Hepatocyte (in vitro differentiated cells): ENCODE data around the gene PIK3C2B. TPM values are rescaled to one million over a fixed set of nuclear protein-coding genes. Genes with fewer than 3 reads are reported as not detected.
A peak's percentile ranks its signal among the peaks of the same experiment; 100 is the strongest.
"Not testable (repeated sequence)": the region's sequence is repeated elsewhere in the genome, so short reads cannot be mapped to it uniquely, and the experiment has no call there.

Experiments
- DNase-seq: peaks from one replicate; pipeline ENCODE4 v3.0.0-alpha.2; 2016; ENCODE audit warnings: low spot score
- H2AFZ ChIP-seq: fragments of 200-600 bp; sonication (generic); 2 replicates; pipeline ENCODE4 v1.6.0; 2016; ENCODE audit warnings: antibody characterized with exemption, mild to moderate bottlenecking
- H3K27ac ChIP-seq: fragments of 200-600 bp; sonication (generic); 2 replicates; pipeline ENCODE4 v1.5.1; 2016; ENCODE audit warnings: mild to moderate bottlenecking
- H3K27me3 ChIP-seq: fragments of 200-600 bp; sonication (generic); 2 replicates; pipeline ENCODE4 v1.6.1; 2016
- H3K36me3 ChIP-seq: fragments of 200-600 bp; sonication (generic); replicated peaks from 2 replicates; pipeline ENCODE4 v1.5.1; 2016; ENCODE audit warnings: low read depth; ENCODE audit not compliant: insufficient read depth
- H3K4me1 ChIP-seq: fragments of 200-600 bp; sonication (generic); 2 replicates; pipeline ENCODE4 v1.5.1; 2016; ENCODE audit warnings: mild to moderate bottlenecking, moderate library complexity; ENCODE audit not compliant: insufficient read depth
- H3K4me2 ChIP-seq: fragments of 200-600 bp; sonication (generic); 2 replicates; pipeline ENCODE4 v1.6.0; 2016
- H3K4me3 ChIP-seq: fragments of 200-600 bp; sonication (generic); 2 replicates; pipeline ENCODE4 v1.5.1; 2016; ENCODE audit warnings: mild to moderate bottlenecking
- H3K79me2 ChIP-seq: fragments of 200-600 bp; sonication (generic); 2 replicates; pipeline ENCODE4 v1.6.0; 2017; ENCODE audit warnings: mild to moderate bottlenecking
- H3K9me2 ChIP-seq: fragments of 200-600 bp; sonication (generic); replicated peaks from 2 replicates; pipeline ENCODE4 v1.6.0; 2017; ENCODE audit warnings: mild to moderate bottlenecking; ENCODE audit not compliant: insufficient read depth
- H3K9me3 ChIP-seq: fragments of 200-600 bp; sonication (generic); 2 replicates; pipeline ENCODE4 v1.5.1; 2016; ENCODE audit warnings: low read depth, mild to moderate bottlenecking
- H4K20me1 ChIP-seq: fragments of 200-600 bp; sonication (generic); 2 replicates; pipeline ENCODE4 v1.6.0; 2016; ENCODE audit warnings: mild to moderate bottlenecking; ENCODE audit not compliant: insufficient read depth, poor library complexity, severe bottlenecking
- CTCF ChIP-seq: fragments of 200-600 bp; sonication (generic); IDR thresholded peaks from 2 replicates; pipeline ENCODE4 v1.5.1; 2016; ENCODE audit warnings: antibody characterized with exemption, mild to moderate bottlenecking; ENCODE audit not compliant: poor library complexity
- EZH2 ChIP-seq: fragments of 200-600 bp; sonication (generic); IDR thresholded peaks from 2 replicates; pipeline ENCODE4 v1.6.1; 2016; ENCODE audit warnings: antibody characterized with exemption, mild to moderate bottlenecking, borderline replicate concordance
- EZH2phosphoT487 ChIP-seq: fragments of 200-600 bp; sonication (generic); IDR thresholded peaks from one replicate; pipeline ENCODE4 v1.6.1; 2018; ENCODE audit warnings: antibody characterized with exemption, mild to moderate bottlenecking, low read depth, moderate library complexity; ENCODE audit not compliant: unreplicated experiment, severe bottlenecking
- WGBS: methylation state at CpG from one replicate; pipeline ENCODE4 v1.1.6; 2016; ENCODE audit warnings: low lambda C conversion rate; ENCODE audit errors: missing lambda C conversion rate; 5-methylcytosine and 5-hydroxymethylcytosine counted together
- polyA plus RNA-seq: library from polyadenylated mRNA; unstranded; fragments of >200 nt; fragmentation: Nextera tagmentation; extraction: Ambion mirVana; gene quantifications from 2 replicates; pipeline ENCODE4 v1.2.1, GENCODE V29; 2016
- total RNA-seq: library from RNA; depleted of rRNA; stranded (reverse); fragments of >200 nt; gene quantifications from 2 replicates; pipeline ENCODE4 v1.2.3, GENCODE V29; 2014

The PIK3C2B gene
- total and polyA plus RNA-seq, 2 experiments from 2014 or later, result 18.8 to 26.0 TPM

GRCh38 chr1:204528241-204528640 is 33.6 kb upstream of the PIK3C2B start:
- Histone ChIP-seq H3K4me1 (peaks cover 12% of the 10 kb centered on the region), H3K27me3 (no peaks in the 10 kb centered on the region), H3K9me3 (no peaks in the 10 kb centered on the region), H3K4me3 (no peak overlapping the region), H3K4me2 (no peak overlapping the region), H3K79me2 (peaks cover 51% of the 10 kb centered on the region), H3K36me3 (no peaks in the 10 kb centered on the region), H2AFZ (no peak overlapping the region), H3K27ac (no peak overlapping the region), H4K20me1 (peaks cover 25% of the 10 kb centered on the region), H3K9me2 (no peaks in the 10 kb centered on the region)
- TF ChIP-seq CTCF (no peak), EZH2 (no peak), EZH2phosphoT487 (no peak)
- DNase-seq, result no peak
- 97% methylated on average over 5 of the region's 5 CpGs for WGBS

- Histone ChIP-seq H4K20me1 (peaks cover 53% of the 10 kb centered on the region), H3K79me2 (peaks cover 75% of the 10 kb centered on the region), H3K4me3 (no peak overlapping the region), H3K4me1 (peaks cover 12% of the 10 kb centered on the region), H3K4me2 (peak overlapping the region; percentile 19), H3K27ac (peak overlapping the region; percentile 86), H3K27me3 (no peaks in the 10 kb centered on the region), H3K9me2 (no peaks in the 10 kb centered on the region), H2AFZ (no peak overlapping the region), H3K36me3 (no peaks in the 10 kb centered on the region), H3K9me3 (no peaks in the 10 kb centered on the region)
- 66% methylated on average over 3 of the region's 3 CpGs for WGBS
- peak; percentile 8 for DNase-seq
- TF ChIP-seq EZH2 (no peak), CTCF (no peak), EZH2phosphoT487 (no peak)
Measured at GRCh38 chr1:204524986-204525385, 30.4 kb upstream of the PIK3C2B start.

DNA sequence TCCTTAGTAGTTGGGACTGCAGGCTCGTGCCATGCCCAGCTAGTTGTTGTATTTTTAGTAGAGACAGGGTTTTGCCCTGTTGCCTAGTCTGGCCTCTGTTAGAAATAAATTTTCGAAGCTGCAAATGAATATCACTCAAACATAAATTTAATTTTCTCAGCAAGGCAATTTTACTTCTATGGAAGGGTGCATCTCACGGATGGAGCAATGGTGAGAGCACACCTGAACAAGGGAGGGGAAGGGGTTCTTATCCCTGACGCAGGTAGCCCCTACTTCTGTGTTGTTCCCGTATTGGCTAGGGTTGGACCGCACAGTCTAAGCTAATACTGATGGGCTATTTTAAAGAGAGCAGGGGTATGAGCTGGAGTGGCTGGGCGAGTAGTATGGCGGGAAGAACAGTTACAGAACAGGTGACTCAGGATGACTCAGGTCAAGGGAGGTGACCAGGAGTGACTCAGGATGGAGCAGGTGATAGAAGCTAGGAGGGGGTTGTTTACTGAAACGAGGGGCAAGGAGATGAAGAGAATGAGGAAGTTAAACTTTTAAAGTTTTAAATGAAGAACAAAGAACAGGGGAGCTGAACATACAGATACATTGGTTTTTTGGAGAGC is 29.1 kb upstream of the PIK3C2B start:
- no peak overlapping the region for H2AFZ ChIP-seq
- peaks cover 50% of the 10 kb centered on the region for H4K20me1 ChIP-seq
- TF ChIP-seq EZH2 (no peak), CTCF (no peak), EZH2phosphoT487 (no peak)
- H3K9me2 ChIP-seq, result no peaks in the 10 kb centered on the region
- DNase-seq, result peak; percentile 72
- H3K4me2 ChIP-seq, result peak overlapping the region; percentile 19
- H3K79me2 ChIP-seq, result peaks cover 86% of the 10 kb centered on the region
- H3K4me3 ChIP-seq, result no peak overlapping the region
- no peaks in the 10 kb centered on the region for H3K9me3 ChIP-seq
- H3K27me3 ChIP-seq, result no peaks in the 10 kb centered on the region
- peaks cover 12% of the 10 kb centered on the region for H3K4me1 ChIP-seq
- peak overlapping the region; percentile 86 for H3K27ac ChIP-seq
- H3K36me3 ChIP-seq, result no peaks in the 10 kb centered on the region
- 80% methylated on average over 9 of the region's 9 CpGs for WGBS

DNA sequence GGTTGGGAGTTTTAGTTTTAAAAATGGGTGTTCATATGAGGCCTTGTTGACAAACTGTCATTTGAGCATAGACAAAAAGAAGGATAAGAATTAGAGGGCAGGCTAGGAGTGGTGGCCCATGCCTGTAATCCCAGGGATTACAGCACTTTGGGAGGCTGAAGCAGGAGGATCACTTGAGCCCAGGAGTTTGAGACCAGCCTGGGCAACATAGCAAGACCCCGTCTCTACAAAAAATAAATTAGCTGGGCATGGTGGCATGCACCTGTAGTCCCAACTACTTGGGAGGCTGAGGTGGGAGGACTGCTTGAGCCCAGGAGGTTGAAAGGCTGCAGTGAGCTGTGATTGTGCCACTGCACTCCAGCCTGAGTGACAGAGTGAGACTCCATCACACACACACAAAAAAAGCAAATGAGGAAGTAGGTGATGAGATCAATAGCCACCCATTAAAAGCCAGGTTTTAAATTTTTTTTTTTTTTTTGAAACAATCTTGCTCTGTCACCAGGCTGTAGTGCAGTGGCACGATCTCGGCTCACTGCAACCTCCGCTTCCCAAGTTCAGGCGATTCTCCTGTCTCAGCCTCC is 27.4 kb upstream of the PIK3C2B start:
- peaks cover 96% of the 10 kb centered on the region for H3K79me2 ChIP-seq
- not testable (repeated sequence) for DNase-seq, H2AFZ ChIP-seq, H3K4me2 ChIP-seq, H3K27ac ChIP-seq, H3K27me3 ChIP-seq, H3K9me2 ChIP-seq, H3K4me3 ChIP-seq, H3K9me3 ChIP-seq, H3K36me3 ChIP-seq
- H4K20me1 ChIP-seq, result peaks cover 53% of the 10 kb centered on the region
- H3K4me1 ChIP-seq, result peaks cover 17% of the 10 kb centered on the region
- 95% methylated on average over 5 of the region's 5 CpGs for WGBS
